ENCODE results near the gene APPBP2. TPM values are rescaled to one million over a fixed set of nuclear protein-coding genes. Genes with fewer than 3 reads are reported as not detected.
"Not testable (repeated sequence)": the region's sequence is repeated elsewhere in the genome, so short reads cannot be mapped to it uniquely, and the experiment has no call there.

Gene APPBP2
- total RNA-seq, 2 experiments from 2014 or later = 25.9 to 31.8 TPM

GRCh38 chr17:60433021-60433997 is 92.7 kb downstream of the APPBP2 start:
- CTCF ChIA-PET = not testable (repeated sequence)

GRCh38 chr17:60430561-60430960 is 95.5 kb downstream of the APPBP2 start:
- peaks cover 16% of the 10 kb centered on the region for H3K27me3 Mint-ChIP-seq
- not testable (repeated sequence) for ATAC-seq; H3K4me1 Mint-ChIP-seq; H3K36me3 Mint-ChIP-seq; H3K27ac Mint-ChIP-seq; H3K4me3 Mint-ChIP-seq; H3K9me3 Mint-ChIP-seq (ENCODE audit: low read depth); DNase-seq
- CTCF ChIA-PET = interaction anchor here (0.7 kb wide), 1 partner anchor 158 kb away, joined by 3 read pairs; no protein-coding TSS in a partner anchor

More at GRCh38 chr17:60433021-60433997, 92.7 kb downstream of the APPBP2 start:
- not testable (repeated sequence) for H3K4me3 Mint-ChIP-seq; ATAC-seq; DNase-seq; H3K27ac Mint-ChIP-seq; H3K9me3 Mint-ChIP-seq (ENCODE audit: low read depth); H3K36me3 Mint-ChIP-seq; H3K4me1 Mint-ChIP-seq; H3K27me3 Mint-ChIP-seq

- H3K9me3 Mint-ChIP-seq (ENCODE audit: low read depth); ATAC-seq; H3K36me3 Mint-ChIP-seq; DNase-seq; CTCF ChIA-PET; H3K4me1 Mint-ChIP-seq; H3K27ac Mint-ChIP-seq; H3K4me3 Mint-ChIP-seq: not testable (repeated sequence)
- peaks cover 16% of the 10 kb centered on the region for H3K27me3 Mint-ChIP-seq
These were observed 97.6 kb downstream of the APPBP2 start for GRCh38 chr17:60428491-60428890.

- peaks cover 16% of the 10 kb centered on the region for H3K27me3 Mint-ChIP-seq
- H3K36me3 Mint-ChIP-seq = no peaks in the 10 kb centered on the region
- DNase-seq (no peak), ATAC-seq (no peak)
- H3K27ac Mint-ChIP-seq = no peak overlapping the region
- peaks cover 2% of the 10 kb centered on the region for H3K4me1 Mint-ChIP-seq
- H3K4me3 Mint-ChIP-seq = no peak overlapping the region
- H3K9me3 Mint-ChIP-seq (ENCODE audit: low read depth) = no peaks in the 10 kb centered on the region
- CTCF ChIA-PET = no interaction called here
These were observed 99.4 kb downstream of the APPBP2 start for GRCh38 chr17:60426596-60426995.

GRCh38 chr17:60425626-60426025 is 100.4 kb downstream of the APPBP2 start:
- ATAC-seq = no peak
- Mint-ChIP-seq H3K9me3 (ENCODE audit: low read depth) (no peaks in the 10 kb centered on the region), H3K4me3 (no peak overlapping the region)

GRCh38 chr17:60423865-60424264 is 102.2 kb downstream of the APPBP2 start:
- Mint-ChIP-seq H3K9me3 (ENCODE audit: low read depth) (no peaks in the 10 kb centered on the region), H3K27me3 (peaks cover 13% of the 10 kb centered on the region), H3K36me3 (no peaks in the 10 kb centered on the region), H3K27ac (no peak overlapping the region), H3K4me3 (no peak overlapping the region), H3K4me1 (peaks cover 6% of the 10 kb centered on the region)
- DNase-seq (no peak), ATAC-seq (no peak)
- CTCF ChIA-PET = interaction anchor here (1.3 kb wide), 1 partner anchor 216 kb away, joined by 3 read pairs; no protein-coding TSS in a partner anchor

More at GRCh38 chr17:60425626-60426025, 100.4 kb downstream of the APPBP2 start:
- no peak overlapping the region for H3K27ac Mint-ChIP-seq
- peaks cover 6% of the 10 kb centered on the region for H3K4me1 Mint-ChIP-seq
- no peak for DNase-seq
- peaks cover 16% of the 10 kb centered on the region for H3K27me3 Mint-ChIP-seq
- CTCF ChIA-PET = no interaction called here
- no peaks in the 10 kb centered on the region for H3K36me3 Mint-ChIP-seq

GRCh38 chr17:60422162-60422665 is 103.8 kb downstream of the APPBP2 start, which contains the start of gene CHCT1:
Gene CHCT1 (plus strand): TSS chr17:60422489. CDS start chr17:60422593, 104 bp downstream.
- Mint-ChIP-seq H3K9me3 (ENCODE audit: low read depth) (no peaks in the 10 kb centered on the region), H3K36me3 (no peaks in the 10 kb centered on the region), H3K27me3 (peaks cover 5% of the 10 kb centered on the region), H3K27ac (no peak within 1 kb of the TSS), H3K4me3 (peak within 1 kb of the TSS; percentile 73), H3K4me1 (peaks cover 6% of the 10 kb centered on the region)
- CTCF ChIA-PET = interaction anchor here (0.6 to 2.0 kb wide), 3 partner anchors 18 to 351 kb away, joined by 3 to 6 read pairs (median 3); no protein-coding TSS in a partner anchor
- DNase-seq (no peak), ATAC-seq (no peak)

GRCh38 chr17:60421273-60422161 is 104.5 kb downstream of the APPBP2 start:
- CTCF ChIA-PET = interaction anchor here (0.5 to 2.0 kb wide), 24 partner anchors 11 to 351 kb away, joined by 3 to 12 read pairs (median 4); partner anchors contain the start of gene BCAS3
- ATAC-seq = peak; percentile 98
- H3K4me1 Mint-ChIP-seq = peaks cover 6% of the 10 kb centered on the region
- H3K27ac Mint-ChIP-seq = no peak overlapping the region
- no peaks in the 10 kb centered on the region for H3K36me3 Mint-ChIP-seq
- H3K9me3 Mint-ChIP-seq (ENCODE audit: low read depth) = no peaks in the 10 kb centered on the region
- DNase-seq = peak; percentile 85
- peaks cover 2% of the 10 kb centered on the region for H3K27me3 Mint-ChIP-seq
- H3K4me3 Mint-ChIP-seq = peak overlapping the region; percentile 73

GRCh38 chr17:60419875-60420274 is 106.2 kb downstream of the APPBP2 start:
- H3K27ac Mint-ChIP-seq; H3K36me3 Mint-ChIP-seq; H3K9me3 Mint-ChIP-seq (ENCODE audit: low read depth); CTCF ChIA-PET; H3K4me1 Mint-ChIP-seq; H3K4me3 Mint-ChIP-seq; ATAC-seq; DNase-seq; H3K27me3 Mint-ChIP-seq: not testable (repeated sequence)

GRCh38 chr17:60419003-60419402 is 107.0 kb downstream of the APPBP2 start:
- CTCF ChIA-PET = interaction anchor here (0.6 to 1.3 kb wide), 4 partner anchors 21 to 1186 kb away, joined by 3 to 5 read pairs (median 3); no protein-coding TSS in a partner anchor
- H3K4me1 Mint-ChIP-seq; H3K9me3 Mint-ChIP-seq (ENCODE audit: low read depth); H3K27me3 Mint-ChIP-seq; DNase-seq; H3K4me3 Mint-ChIP-seq; H3K27ac Mint-ChIP-seq; ATAC-seq; H3K36me3 Mint-ChIP-seq: not testable (repeated sequence)

- Mint-ChIP-seq H3K27ac (no peak overlapping the region), H3K4me1 (peaks cover 4% of the 10 kb centered on the region), H3K4me3 (no peak overlapping the region), H3K36me3 (no peaks in the 10 kb centered on the region), H3K27me3 (no peaks in the 10 kb centered on the region), H3K9me3 (ENCODE audit: low read depth) (no peaks in the 10 kb centered on the region)
- DNase-seq (no peak), ATAC-seq (no peak)
- CTCF ChIA-PET = no interaction called here
These were observed 109.6 kb downstream of the APPBP2 start for GRCh38 chr17:60416368-60416925.

- no peaks in the 10 kb centered on the region for H3K4me1 Mint-ChIP-seq
- no peaks in the 10 kb centered on the region for H3K27me3 Mint-ChIP-seq
- no peak overlapping the region for H3K4me3 Mint-ChIP-seq
- no peak for ATAC-seq
- H3K27ac Mint-ChIP-seq = no peak overlapping the region
- H3K9me3 Mint-ChIP-seq (ENCODE audit: low read depth) = no peaks in the 10 kb centered on the region
- CTCF ChIA-PET = no interaction called here
- DNase-seq = no peak
- no peaks in the 10 kb centered on the region for H3K36me3 Mint-ChIP-seq
These were observed 110.9 kb downstream of the APPBP2 start for GRCh38 chr17:60415146-60415545.

- ATAC-seq = no peak
- no peak overlapping the region for H3K4me3 Mint-ChIP-seq
- no peak for DNase-seq
- H3K4me1 Mint-ChIP-seq = no peaks in the 10 kb centered on the region
- H3K36me3 Mint-ChIP-seq = no peaks in the 10 kb centered on the region
- CTCF ChIA-PET = no interaction called here
- H3K27me3 Mint-ChIP-seq = no peaks in the 10 kb centered on the region
- H3K27ac Mint-ChIP-seq = no peak overlapping the region
- H3K9me3 Mint-ChIP-seq (ENCODE audit: low read depth) = no peaks in the 10 kb centered on the region
These were observed 113.3 kb downstream of the APPBP2 start for GRCh38 chr17:60412701-60413100.

Measured in activated CD8-positive, alpha-beta memory T cell treated with anti-CD3 and anti-CD28 coated beads, Interleukin-2, amount 10 ng/mL, durations not matched to agents 7 days and 5 days (primary cell).